Fibroblast of pulmonary artery (primary cell): ENCODE measurements around the gene SLIT1.

Source experiments
- DNase-seq: peaks from one replicate; pipeline ENCODE4 v3.0.0-alpha.2; 2010; ENCODE audit warnings: low read depth
- H3K4me3 ChIP-seq: replicated peaks from 2 replicates; pipeline ENCODE4 v1.5.1; 2011; ENCODE audit warnings: low read depth, mild to moderate bottlenecking, control low read depth, low read length, moderate library complexity
- CTCF ChIP-seq: IDR thresholded peaks from 2 replicates; pipeline ENCODE4 v1.5.1; 2011; ENCODE audit warnings: mild to moderate bottlenecking, control low read depth, low read length, inconsistent platforms; ENCODE audit errors: missing control alignments

Gene SLIT1

GRCh38 chr10:96999337-96999736 lies 186.4 kb downstream of the SLIT1 start:
- no peak overlapping the region for H3K4me3 ChIP-seq
- no peak for TF ChIP-seq CTCF
- DNase-seq = no peak

DNA sequence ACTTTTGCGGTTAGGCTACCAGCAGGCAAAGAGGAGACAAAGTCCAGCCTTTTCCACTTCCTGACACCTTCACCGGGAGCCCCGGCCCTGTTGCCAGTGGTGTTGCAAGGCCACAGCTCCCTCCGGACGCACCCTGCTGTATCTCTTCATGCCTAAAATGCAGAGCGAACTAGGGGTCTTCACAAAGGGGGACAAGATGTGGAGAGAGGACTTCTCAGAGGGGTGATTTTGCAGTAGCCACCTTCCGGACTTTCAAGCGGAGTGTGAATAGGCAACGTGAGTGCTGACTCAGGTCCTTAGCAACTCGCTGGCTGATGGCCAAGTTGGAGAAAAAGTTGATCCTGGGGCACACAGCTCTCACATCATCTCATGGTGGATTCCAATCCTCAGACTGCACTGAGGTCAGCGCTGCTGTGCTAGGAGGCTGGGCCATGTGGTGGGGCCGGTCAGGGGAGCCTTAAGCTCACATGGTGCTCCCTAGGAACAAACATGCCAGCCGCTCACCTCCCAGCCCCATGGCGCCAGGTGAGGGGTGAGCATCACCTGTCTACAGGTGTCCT lies 187.3 kb downstream of the SLIT1 start:
- H3K4me3 ChIP-seq = no peak overlapping the region
- DNase-seq = peak; percentile 65
- no peak for TF ChIP-seq CTCF

- no peak overlapping the region for H3K4me3 ChIP-seq
- TF ChIP-seq CTCF = no peak
- DNase-seq = no peak
Measured at GRCh38 chr10:96996275-96996965, 189.3 kb downstream of the SLIT1 start.

DNA sequence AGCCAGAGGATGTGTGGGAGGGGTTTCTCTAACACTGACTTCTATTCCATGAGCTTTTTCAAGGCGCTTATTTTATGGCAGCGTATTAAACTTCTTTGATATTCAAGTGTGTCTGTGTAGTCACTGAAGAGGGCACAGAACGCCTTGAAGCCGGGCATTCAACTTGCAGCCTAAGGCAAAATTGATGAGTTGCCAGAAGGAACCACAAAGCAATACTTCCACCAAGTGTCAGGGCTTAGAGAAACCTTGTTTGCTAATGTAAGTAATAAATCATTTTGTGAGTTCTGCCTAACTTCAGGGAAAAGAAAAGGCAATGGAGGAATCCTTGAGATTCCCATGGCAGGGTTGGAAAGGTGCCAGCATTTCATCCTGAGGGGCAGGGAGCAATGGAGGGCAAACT lies 189.9 kb downstream of the SLIT1 start:
- TF ChIP-seq CTCF = no peak
- peak; percentile 8 for DNase-seq
- H3K4me3 ChIP-seq = no peak overlapping the region

DNA sequence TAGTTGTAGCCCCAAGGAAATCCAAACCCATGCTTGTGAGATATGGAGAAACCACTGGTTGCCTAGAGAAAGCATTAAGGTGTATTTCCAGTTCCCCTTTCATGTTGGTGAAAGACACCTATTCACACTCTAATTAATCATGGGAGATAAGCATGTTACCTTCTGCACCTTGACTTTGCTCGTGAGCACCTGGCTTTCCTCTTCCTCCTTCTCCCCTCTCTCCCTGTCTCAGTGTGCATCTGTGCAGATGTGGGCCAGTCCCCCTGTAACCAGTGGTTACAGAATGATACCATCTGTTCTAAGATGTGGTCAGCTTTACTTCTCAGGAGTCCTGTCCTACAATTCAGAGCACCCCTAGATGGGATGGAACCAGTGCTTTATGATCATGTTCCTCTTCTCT lies 193.0 kb downstream of the SLIT1 start:
- DNase-seq = no peak
- no peak for TF ChIP-seq CTCF
- no peak overlapping the region for H3K4me3 ChIP-seq

DNA sequence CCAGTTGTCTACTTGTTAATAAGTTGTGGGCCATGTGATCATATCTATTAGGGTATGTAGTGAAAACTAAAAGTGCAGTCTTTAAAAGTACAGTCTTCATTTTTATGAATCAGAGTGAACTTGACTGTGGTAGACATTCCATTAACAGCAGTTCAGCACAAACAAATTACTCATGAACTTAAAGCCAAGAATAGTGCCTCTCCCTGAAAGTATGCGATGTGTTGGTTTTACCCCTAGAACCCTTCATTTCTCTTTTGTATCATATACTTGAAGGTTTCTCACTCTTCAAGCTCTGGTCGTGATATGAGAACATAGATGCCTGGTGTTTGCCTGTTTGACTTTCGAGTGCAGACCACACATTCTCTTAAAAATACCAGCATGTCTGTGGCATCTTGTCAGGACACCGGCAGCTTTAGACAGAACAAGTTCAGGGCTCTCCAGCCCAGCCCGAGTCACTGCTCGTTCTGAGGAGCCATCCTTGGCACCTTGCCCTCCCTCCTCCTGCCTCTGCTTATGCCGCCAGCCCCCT lies 194.4 kb downstream of the SLIT1 start:
- no peak for TF ChIP-seq CTCF
- peak; percentile 48 for DNase-seq
- no peak overlapping the region for H3K4me3 ChIP-seq

GRCh38 chr10:96988426-96988825 lies 197.3 kb downstream of the SLIT1 start:
- no peak overlapping the region for H3K4me3 ChIP-seq
- no peak for DNase-seq
- TF ChIP-seq CTCF = no peak
